Kidney epithelial cell (primary cell): Measurements from ENCODE around the gene C14orf180. TPM values are rescaled to one million over a fixed set of nuclear protein-coding genes. Genes with fewer than 3 reads are reported as not detected.

ENCODE experiments used
- DNase-seq: peaks from one replicate; pipeline ENCODE4 v3.0.0-alpha.2; 2010; ENCODE audit warnings: low read depth
- H3K27me3 ChIP-seq: 2 replicates; pipeline ENCODE4 v1.6.0; 2011; ENCODE audit warnings: low read length; ENCODE audit not compliant: control insufficient read depth, insufficient read depth
- H3K36me3 ChIP-seq: 2 replicates; pipeline ENCODE4 v1.5.1; 2011; ENCODE audit warnings: low read length; ENCODE audit not compliant: control insufficient read depth, insufficient read depth
- H3K4me3 ChIP-seq: 2 replicates; pipeline ENCODE4 v1.5.1; 2011; ENCODE audit warnings: low read depth, mild to moderate bottlenecking, control low read depth, low read length
- CTCF ChIP-seq: IDR thresholded peaks from 2 replicates; pipeline ENCODE4 v1.5.1; 2011; ENCODE audit warnings: mild to moderate bottlenecking, moderate library complexity, low read length, control low read depth, inconsistent platforms; ENCODE audit not compliant: insufficient read depth, poor library complexity, severe bottlenecking
- total RNA-seq: library from RNA; depleted of rRNA; stranded (reverse); fragments of >200 nt; gene quantifications from 2 replicates; pipeline ENCODE4 v1.2.3, GENCODE V29; 2015

The C14orf180 gene
- total RNA-seq, 1 donor from 2014 or later, result not detected

DNA sequence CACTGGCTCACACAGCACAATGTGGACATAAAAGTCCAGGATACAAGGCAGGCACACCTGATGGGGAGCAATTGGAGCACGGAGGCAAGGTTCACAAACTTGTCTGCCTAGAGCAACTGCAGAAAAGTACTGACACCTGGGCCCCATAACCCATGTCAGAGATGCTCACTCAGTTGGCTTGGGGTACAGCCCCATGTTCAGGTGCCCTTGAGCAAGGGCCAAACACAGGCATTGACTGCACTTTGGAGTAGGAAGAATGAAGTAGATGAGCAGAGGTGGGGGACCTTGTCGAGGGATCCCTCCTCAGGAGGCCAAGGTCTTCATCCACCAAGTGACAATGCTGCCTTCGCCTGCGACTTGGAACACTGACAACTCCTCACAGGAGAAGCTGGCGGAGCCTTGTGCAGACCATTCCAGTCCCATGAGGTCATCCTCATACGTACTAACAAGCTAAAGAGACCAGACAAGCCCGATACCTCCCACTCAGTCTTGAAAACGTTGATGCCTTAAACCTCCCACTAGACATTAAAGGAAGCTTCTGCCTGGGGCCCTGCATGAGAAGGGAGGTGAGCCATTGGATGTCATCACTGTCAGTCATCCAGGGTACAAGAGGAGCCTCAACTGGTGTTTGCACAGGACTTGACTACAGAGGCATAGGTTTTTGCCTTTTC lies 42.5 kb upstream of the C14orf180 start:
- DNase-seq, result no peak
- H3K27me3 ChIP-seq, result no peaks in the 10 kb centered on the region
- H3K36me3 ChIP-seq, result no peaks in the 10 kb centered on the region
- no peak for TF ChIP-seq CTCF
- H3K4me3 ChIP-seq, result no peak overlapping the region

GRCh38 chr14:104537613-104537988 lies 42.0 kb upstream of the C14orf180 start:
- H3K4me3 ChIP-seq, result no peak overlapping the region
- H3K27me3 ChIP-seq, result no peaks in the 10 kb centered on the region
- no peaks in the 10 kb centered on the region for H3K36me3 ChIP-seq
- TF ChIP-seq CTCF, result no peak
- DNase-seq, result no peak

GRCh38 chr14:104541905-104542465 lies 37.6 kb upstream of the C14orf180 start:
- Histone ChIP-seq H3K4me3 (no peak overlapping the region), H3K27me3 (peaks cover 21% of the 10 kb centered on the region), H3K36me3 (no peaks in the 10 kb centered on the region)
- no peak for TF ChIP-seq CTCF
- DNase-seq, result no peak

DNA sequence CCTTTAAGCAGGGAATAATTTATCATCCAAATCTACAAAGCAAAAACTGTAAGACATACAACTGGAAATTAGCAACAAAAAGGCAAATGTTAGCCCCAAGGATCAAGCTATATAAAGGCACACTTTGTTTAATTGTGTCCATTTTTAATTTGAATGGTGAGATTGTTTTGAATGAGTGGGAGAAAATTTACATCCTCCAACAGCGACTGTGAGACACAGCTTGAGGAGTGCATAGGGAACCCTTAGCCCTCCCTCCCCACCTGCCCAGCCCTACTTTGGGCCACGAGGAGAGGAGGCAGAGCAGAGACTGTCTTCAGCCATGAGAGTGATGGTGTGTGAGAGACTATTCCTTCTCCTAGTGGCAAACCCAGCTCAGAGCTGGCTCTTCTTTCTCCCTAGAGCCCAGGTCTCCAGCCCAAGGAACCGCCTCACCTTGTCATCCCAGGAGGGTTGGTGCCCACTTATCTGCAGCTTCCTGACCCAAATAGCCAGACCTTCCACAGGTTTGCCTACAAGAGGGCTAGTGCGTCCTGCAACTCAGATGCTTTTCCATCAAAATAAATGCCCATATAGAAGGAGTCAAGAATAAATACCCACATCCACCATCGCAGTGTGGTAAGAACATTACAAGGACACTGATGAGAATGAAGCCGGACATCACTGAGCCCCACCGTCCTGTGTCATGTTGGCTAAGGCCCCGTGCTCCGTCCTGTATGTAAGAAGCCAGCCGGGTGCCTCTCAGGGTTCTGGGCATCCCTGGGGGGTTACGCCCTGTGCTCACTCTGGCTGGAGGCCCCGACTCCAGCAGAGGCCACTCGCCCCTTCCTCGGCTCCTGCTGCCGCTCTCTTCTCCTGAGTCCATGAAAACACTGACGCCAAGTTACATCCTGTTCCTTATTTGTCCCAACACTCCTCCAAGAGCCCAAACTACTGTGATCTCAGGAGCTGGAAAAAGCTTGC lies 36.4 kb upstream of the C14orf180 start:
- H3K27me3 ChIP-seq, result peaks cover 26% of the 10 kb centered on the region

DNA sequence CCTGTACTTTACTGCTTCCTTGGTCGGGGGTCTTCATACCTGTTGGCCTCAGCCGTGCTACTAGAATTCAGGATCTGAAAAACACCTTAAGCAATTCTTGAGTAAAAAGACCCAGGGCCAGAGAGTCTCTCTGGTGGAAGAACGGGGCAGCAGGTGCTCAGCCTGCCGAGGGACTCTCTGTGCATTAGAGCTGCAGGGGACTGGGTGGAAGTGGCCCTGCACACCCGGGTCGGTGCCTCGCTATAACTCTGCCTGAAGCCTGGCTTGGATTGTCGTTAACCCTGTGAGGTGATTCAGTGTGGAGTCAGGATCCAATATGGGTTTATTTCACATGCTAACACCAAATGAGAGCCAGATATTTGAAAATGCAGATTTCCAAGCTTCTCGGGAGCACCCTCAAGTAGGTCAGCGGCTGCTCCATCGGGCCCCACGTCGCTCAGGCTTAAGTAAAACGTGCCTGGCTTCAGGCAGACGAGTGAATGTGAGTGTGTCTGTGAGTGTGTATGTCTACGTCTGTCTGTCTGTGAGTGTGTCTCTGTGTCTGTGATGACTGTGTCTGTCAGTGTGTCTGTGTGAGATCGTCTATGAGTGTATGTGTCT lies 35.1 kb upstream of the C14orf180 start:
- peaks cover 26% of the 10 kb centered on the region for H3K27me3 ChIP-seq
- H3K36me3 ChIP-seq, result no peaks in the 10 kb centered on the region
- no peak for TF ChIP-seq CTCF
- H3K4me3 ChIP-seq, result no peak overlapping the region
- DNase-seq, result no peak

More for the DNA sequence above, 36.4 kb upstream of the C14orf180 start:
- no peak overlapping the region for H3K4me3 ChIP-seq
- no peak for DNase-seq
- no peaks in the 10 kb centered on the region for H3K36me3 ChIP-seq
- TF ChIP-seq CTCF, result no peak
